Measurements from ENCODE around the gene APBB2. TPM values are rescaled to one million over a fixed set of nuclear protein-coding genes. Genes with fewer than 3 reads are reported as not detected.

The APBB2 gene
- total and polyA plus RNA-seq, 8 donors = 4.7 to 55.4 (median 23.1) TPM

GRCh38 chr4:41199788-41200187 lies 14.6 kb downstream of the APBB2 start:
- Histone ChIP-seq H3K4me3 (no peak overlapping the region), H3K4me1 (peaks cover 6 to 50% (median 23%) of the 10 kb centered on the region in 4 donors), H3K27ac (no peak overlapping the region), H3K27me3 (no peaks in the 10 kb centered on the region), H3K9me3 (no peaks in the 10 kb centered on the region), H3K36me3 (no peaks in the 10 kb centered on the region)
- intact Hi-C loops (cut with DNase I; ENCODE audit: low total_unique reads) = loop anchor here (10.0 kb wide), 1 partner anchor 55 kb away; no protein-coding TSS in a partner anchor
- no peak for TF ChIP-seq POLR2A (IDR thresholded peaks at IDR 0.05)
- no peak for TF ChIP-seq EP300 (IDR thresholded peaks at IDR 0.05)
- no peak for TF ChIP-seq POLR2AphosphoS5 (IDR thresholded peaks at IDR 0.05)
- TF ChIP-seq CTCF (IDR thresholded peaks at IDR 0.05) = no peak
- DNase-seq = no peak
- WGBS, 5 donors = 68 to 90% (median 83%) methylated on average over 3 of the region's 3 CpGs

- WGBS, 5 donors = 90 to 98% (median 97%) methylated on average over 2 of the region's 2 CpGs
- no peak for TF ChIP-seq EP300 (IDR thresholded peaks at IDR 0.05)
- TF ChIP-seq CTCF (IDR thresholded peaks at IDR 0.05) = no peak
- TF ChIP-seq POLR2AphosphoS5 (IDR thresholded peaks at IDR 0.05) = no peak
- TF ChIP-seq POLR2A (IDR thresholded peaks at IDR 0.05) = no peak
- intact Hi-C loops (cut with DNase I; ENCODE audit: low total_unique reads) = no loop called here
These were observed 16.3 kb downstream of the APBB2 start for GRCh38 chr4:41197996-41198395.

GRCh38 chr4:41197495-41197894 lies 16.8 kb downstream of the APBB2 start:
- Histone ChIP-seq H3K4me3 (no peak overlapping the region), H3K4me1 (peaks cover 0 to 33% (median 15%) of the 10 kb centered on the region in 4 donors), H3K27me3 (no peaks in the 10 kb centered on the region), H3K36me3 (no peaks in the 10 kb centered on the region), H3K27ac (no peak overlapping the region), H3K9me3 (no peaks in the 10 kb centered on the region)
- TF ChIP-seq CTCF (IDR thresholded peaks at IDR 0.05) = no peak
- TF ChIP-seq EP300 (IDR thresholded peaks at IDR 0.05) = no peak
- TF ChIP-seq POLR2AphosphoS5 (IDR thresholded peaks at IDR 0.05) = no peak
- no peak for TF ChIP-seq POLR2A (IDR thresholded peaks at IDR 0.05)
- intact Hi-C loops (cut with DNase I; ENCODE audit: low total_unique reads) = no loop called here
- WGBS, 5 donors = 87 to 91% (median 88%) methylated on average over 3 of the region's 3 CpGs
- no peak for DNase-seq

More at GRCh38 chr4:41197996-41198395, 16.3 kb downstream of the APBB2 start:
- Histone ChIP-seq H3K4me3 (no peak overlapping the region), H3K4me1 (peaks cover 0 to 35% (median 16%) of the 10 kb centered on the region in 4 donors), H3K27me3 (no peaks in the 10 kb centered on the region), H3K36me3 (no peaks in the 10 kb centered on the region), H3K9me3 (no peaks in the 10 kb centered on the region), H3K27ac (no peak overlapping the region)
- no peak for DNase-seq

GRCh38 chr4:41196633-41197332 lies 17.6 kb downstream of the APBB2 start:
- Histone ChIP-seq H3K36me3 (no peaks in the 10 kb centered on the region), H3K9me3 (no peaks in the 10 kb centered on the region), H3K4me3 (no peak overlapping the region), H3K27ac (no peak overlapping the region), H3K27me3 (no peaks in the 10 kb centered on the region), H3K4me1 (peaks cover 0 to 33% (median 14%) of the 10 kb centered on the region in 4 donors)
- intact Hi-C loops (cut with DNase I; ENCODE audit: low total_unique reads) = no loop called here
- 79 to 88% (median 85%) methylated on average over 6 of the region's 6 CpGs for WGBS, 5 donors
- no peak for TF ChIP-seq EP300 (IDR thresholded peaks at IDR 0.05)
- no peak for TF ChIP-seq POLR2AphosphoS5 (IDR thresholded peaks at IDR 0.05)
- no peak for TF ChIP-seq CTCF (IDR thresholded peaks at IDR 0.05)
- TF ChIP-seq POLR2A (IDR thresholded peaks at IDR 0.05) = no peak
- no peak for DNase-seq
